Pons (tissue), 1 donor: ENCODE measurements around the gene PIGL.
"Not testable (repeated sequence)": the region's sequence is repeated elsewhere in the genome, so short reads cannot be mapped to it uniquely, and the experiment has no call there.

ENCODE experiments used
- DNase-seq: peaks from one replicate; pipeline ENCODE4 v3.0.0-alpha.2; 2016; ENCODE audit warnings: low spot score

PIGL gene

GRCh38 chr17:16217002-16217635 lies at the start of gene PIGL:
Gene PIGL (plus strand): TSS chr17:16217210. CDS start chr17:16217227, 17 bp downstream.
- DNase-seq = peak; percentile 94

GRCh38 chr17:16171613-16172012 lies 45.4 kb upstream of the PIGL start:
- no peak for DNase-seq

- no peak for DNase-seq
These were observed 38.2 kb upstream of the PIGL start for GRCh38 chr17:16178836-16179235.

- DNase-seq = no peak
These were observed 35.4 kb upstream of the PIGL start for GRCh38 chr17:16181581-16181980.

- no peak for DNase-seq
These were observed 29.4 kb upstream of the PIGL start for GRCh38 chr17:16187642-16188041.

- no peak for DNase-seq
These were observed 27.1 kb upstream of the PIGL start for GRCh38 chr17:16189791-16190348.

GRCh38 chr17:16190703-16191360 lies 26.2 kb upstream of the PIGL start:
- DNase-seq = no peak

GRCh38 chr17:16191604-16192003 lies 25.4 kb upstream of the PIGL start:
- no peak for DNase-seq

GRCh38 chr17:16194307-16194835 lies 22.6 kb upstream of the PIGL start:
- not testable (repeated sequence) for DNase-seq

GRCh38 chr17:16197276-16197675 lies 19.7 kb upstream of the PIGL start:
- DNase-seq = no peak

- peak; percentile 23 for DNase-seq
These were observed 17.9 kb upstream of the PIGL start for GRCh38 chr17:16199093-16199492.

GRCh38 chr17:16201693-16202131 lies 15.3 kb upstream of the PIGL start:
- not testable (repeated sequence) for DNase-seq

GRCh38 chr17:16202554-16203500 lies 14.2 kb upstream of the PIGL start:
- not testable (repeated sequence) for DNase-seq

- not testable (repeated sequence) for DNase-seq
These were observed 12.2 kb upstream of the PIGL start for GRCh38 chr17:16204763-16205162.

GRCh38 chr17:16211590-16211989 lies 5.4 kb upstream of the PIGL start:
- DNase-seq = no peak

GRCh38 chr17:16212793-16213192 lies 4.2 kb upstream of the PIGL start:
- DNase-seq = no peak

GRCh38 chr17:16214190-16215001 lies 2.6 kb upstream of the PIGL start:
- peak; percentile 49 for DNase-seq

GRCh38 chr17:16215002-16215272 lies 2.1 kb upstream of the PIGL start:
- no peak for DNase-seq

GRCh38 chr17:16215273-16215964 lies 1.6 kb upstream of the PIGL start, which contains the start of gene NCOR1:
Gene NCOR1 (minus strand): TSS chr17:16215534. CDS start chr17:16194569, 20,965 bp downstream.
- peak; percentile 91 for DNase-seq

GRCh38 chr17:16215965-16216316 lies 1.1 kb upstream of the PIGL start:
- peak; percentile 59 for DNase-seq
